Left renal cortex interstitium (tissue), 4 donors: ENCODE measurements around the gene MIF. TPM values are rescaled to one million over a fixed set of nuclear protein-coding genes. Genes with fewer than 3 reads are reported as not detected.
"Not testable (repeated sequence)": the region's sequence is repeated elsewhere in the genome, so short reads cannot be mapped to it uniquely, and the experiment has no call there.

ENCODE experiments used
- DNase-seq, 4 donors: peaks; one replicate each; pipeline ENCODE4 v3.0.0-alpha.2; 2013; ENCODE audit warnings: low read depth in 4 of 4, low spot score in 2 of 4, missing footprints in 1 of 4
- polyA plus RNA-seq, 4 donors: library from polyadenylated mRNA; unstranded; fragments of 120-200 nt; gene quantifications; one replicate each; pipeline ENCODE4 v1.2.1, GENCODE V29; 2013; ENCODE audit not compliant: insufficient read length in 4 of 4

The MIF gene
- polyA plus RNA-seq, 4 donors, result 179 to 405 (median 298) TPM

DNA sequence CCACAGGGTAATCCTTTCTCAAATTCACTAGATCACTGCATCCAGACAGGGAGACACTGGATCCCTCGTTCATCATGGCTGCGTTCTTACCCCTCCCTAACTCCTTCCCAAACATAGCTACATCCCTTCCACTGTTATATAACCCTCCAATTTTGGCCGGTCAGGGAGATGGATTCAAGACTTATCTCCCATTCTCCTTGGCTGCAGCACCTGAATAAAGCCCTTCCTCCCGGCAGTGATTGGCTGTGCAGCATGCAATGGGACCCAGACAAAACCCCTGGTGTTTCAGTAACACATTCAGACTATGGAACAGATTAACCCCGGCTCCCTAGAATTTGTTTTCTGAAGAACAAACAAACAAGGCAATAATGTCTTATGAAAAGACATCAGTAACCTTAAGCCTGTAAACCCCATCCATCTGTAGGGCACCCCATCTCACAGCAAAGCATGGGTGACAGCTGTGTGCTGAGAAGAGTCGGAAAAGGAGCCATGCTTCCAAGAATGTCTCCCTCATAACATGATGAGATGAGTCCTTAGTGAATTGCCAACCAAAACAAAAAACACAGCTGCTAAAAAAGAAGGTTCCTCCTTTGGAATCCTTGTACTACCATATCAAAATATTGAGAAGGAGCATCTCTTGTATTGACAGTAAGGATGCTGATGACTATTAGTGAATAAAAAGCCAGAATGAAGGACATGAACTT lies 5.0 kb downstream of the MIF start:
- DNase-seq, result no peak

DNA sequence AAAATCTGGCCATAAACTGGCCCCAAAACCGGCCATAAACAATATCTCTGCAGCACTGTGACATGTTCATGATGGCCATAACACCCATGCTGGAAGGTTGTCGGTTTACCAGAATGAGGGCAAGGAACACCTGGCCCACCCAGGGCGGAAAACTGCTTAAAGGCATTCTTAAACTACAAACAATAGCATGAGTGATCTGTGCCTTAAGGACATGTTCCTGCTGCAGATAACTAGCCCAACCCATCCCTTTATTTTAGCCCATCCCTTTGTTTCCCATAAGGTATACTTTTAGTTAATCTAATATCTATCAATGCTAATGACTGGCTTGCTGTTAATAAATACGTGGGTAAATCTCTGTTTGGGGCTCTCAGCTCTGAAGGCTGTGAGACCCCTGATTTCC lies 6.0 kb downstream of the MIF start:
- DNase-seq, result not testable (repeated sequence)

DNA sequence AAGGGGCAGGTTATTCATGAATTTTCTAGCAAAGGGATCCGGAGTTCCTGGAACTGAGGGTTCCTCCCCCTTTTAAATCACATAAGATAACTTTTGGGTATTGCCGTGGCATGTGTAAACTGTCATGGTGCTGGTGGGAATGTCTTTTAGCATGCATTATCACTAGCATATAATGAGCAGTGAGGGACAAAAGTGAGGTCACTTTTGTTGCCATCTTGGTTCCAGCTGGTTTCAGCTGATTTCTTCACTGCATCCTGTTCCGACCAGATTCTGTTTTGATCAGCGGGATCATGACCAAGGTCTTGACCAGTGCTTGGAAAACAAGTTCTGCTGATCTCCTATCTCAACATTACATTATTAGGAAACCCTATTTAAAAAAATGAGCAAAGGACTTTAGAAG lies 7.4 kb downstream of the MIF start:
- no peak for DNase-seq

DNA sequence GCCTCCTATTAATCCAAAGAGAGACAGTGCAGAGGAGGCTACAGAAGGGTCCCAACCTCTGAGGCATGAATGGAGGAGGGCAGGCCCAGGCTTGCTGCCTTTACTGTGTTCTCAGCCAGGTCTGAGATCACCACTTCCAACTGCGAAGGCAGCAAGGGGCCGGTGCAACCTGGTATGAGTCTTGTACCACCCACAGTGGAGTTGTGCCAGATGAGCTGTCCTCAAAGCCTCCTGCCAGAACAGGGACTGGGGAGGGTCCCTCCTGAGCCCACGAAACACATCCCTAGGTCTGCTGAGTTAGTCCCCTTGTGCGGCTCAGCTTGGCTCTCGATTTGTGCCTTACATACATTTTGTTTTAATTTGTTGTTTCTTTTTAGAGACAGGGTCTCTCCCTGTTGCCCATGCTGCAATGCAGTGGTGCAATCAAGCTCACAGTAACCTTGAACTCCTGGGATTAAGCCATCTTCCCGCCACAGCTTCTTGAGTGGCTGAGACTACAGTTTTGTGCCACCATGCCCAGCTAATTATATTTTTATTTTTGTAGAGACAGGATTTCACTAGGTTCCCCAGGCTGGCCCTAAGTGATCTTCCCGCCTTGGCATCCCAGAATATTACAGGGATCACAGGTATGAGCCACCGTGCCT lies 9.3 kb downstream of the MIF start:
- no peak for DNase-seq

DNA sequence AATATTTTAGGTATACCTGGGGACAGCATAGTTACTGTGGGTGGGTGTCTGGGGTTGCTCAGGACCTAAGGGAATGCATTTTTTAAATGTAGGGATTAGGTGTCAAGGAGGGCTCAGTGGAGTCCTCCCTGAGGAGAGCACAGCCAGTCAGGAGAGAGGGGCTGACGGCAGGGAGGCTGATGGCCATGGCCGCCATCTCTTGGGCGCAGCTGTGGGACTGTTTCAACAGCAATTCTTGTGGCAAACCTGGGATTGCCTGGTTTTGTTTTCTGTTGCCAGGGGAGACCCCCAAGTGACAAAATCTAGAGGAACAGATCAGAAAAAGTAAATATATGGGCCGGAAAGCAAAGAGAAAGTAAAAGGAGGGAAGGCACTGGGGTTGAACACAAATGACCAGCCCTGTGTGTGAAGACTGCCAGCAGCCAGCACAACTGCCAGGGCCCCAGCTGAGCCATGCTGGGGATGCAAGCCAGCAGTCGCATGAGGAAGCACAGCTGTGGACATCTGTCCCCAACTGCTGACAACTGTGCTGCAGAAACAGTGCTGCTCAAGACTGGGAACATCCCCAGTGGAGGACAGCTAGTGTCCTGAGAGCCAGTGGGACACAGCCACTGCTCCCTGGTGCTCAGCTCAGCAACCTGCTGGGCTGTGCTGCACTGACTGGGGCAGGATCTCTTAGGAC lies 10.5 kb downstream of the MIF start:
- DNase-seq, result no peak

DNA sequence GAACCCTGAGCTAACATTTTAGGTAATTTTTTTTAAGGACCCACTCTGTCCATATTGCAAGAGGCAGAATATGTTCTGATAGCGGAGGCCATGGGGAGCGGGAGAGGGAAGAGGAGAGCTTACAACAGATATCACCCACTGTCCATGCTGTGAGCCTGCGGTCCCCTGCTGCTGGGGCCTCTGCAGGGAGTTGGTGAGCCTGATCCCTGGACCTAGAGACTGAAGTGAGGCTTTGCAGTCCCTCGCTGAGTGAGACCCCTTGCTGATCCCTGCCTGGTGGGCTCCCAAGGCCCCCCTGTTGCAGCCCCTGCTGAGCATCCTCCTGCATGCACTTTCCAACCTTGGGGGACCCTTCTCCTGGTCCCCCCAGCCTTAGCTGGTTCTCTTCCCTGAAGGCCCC lies 12.5 kb downstream of the MIF start:
- no peak for DNase-seq

DNA sequence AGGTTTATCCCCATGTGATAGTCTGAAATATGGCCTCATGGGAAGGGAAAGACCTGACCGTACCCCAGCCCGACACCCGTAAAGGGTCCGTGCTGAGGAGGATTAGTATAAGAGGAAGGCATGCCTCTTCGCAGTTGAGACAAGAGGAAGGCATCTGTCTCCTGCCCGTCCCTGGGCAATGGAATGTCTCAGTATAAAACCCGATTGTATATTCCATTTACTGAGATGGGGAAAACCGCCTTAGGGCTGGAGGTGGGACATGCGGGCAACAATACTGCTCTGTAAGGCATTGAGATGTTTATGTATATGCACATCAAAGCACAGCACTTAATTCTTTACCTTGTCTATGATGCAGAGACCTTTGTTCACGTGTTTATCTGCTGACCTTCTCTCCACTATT lies 13.2 kb downstream of the MIF start:
- not testable (repeated sequence) for DNase-seq

DNA sequence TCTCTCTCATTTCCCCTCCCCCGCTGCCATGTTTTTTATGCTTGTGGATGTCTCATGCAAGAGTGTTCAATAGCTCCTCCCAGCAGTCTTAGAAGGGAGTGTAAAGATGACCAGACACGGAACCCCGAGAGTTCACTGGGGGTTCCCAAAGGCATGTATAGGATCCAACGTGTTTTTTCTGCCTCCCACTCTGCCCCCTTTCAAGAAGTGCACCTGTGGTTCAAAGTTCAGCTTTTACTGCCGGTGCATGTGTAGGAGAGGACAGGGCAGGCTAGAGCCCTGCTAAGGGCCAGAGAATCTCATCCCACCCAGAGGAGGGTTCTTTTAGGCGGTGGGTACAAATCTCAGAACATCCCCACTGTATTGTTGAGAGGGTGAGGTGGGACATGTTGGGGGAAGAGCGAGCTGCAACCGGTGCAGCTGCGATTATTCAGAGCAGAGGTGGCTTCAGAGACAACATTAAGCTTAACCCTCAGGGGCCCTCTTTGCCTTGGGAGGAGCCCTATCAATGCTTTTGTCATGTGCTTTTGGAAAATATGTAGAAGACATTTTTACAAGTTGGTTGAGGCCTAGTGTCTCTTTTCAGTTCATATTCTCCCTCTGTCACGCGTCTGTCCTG lies 14.5 kb downstream of the MIF start:
- no peak for DNase-seq

DNA sequence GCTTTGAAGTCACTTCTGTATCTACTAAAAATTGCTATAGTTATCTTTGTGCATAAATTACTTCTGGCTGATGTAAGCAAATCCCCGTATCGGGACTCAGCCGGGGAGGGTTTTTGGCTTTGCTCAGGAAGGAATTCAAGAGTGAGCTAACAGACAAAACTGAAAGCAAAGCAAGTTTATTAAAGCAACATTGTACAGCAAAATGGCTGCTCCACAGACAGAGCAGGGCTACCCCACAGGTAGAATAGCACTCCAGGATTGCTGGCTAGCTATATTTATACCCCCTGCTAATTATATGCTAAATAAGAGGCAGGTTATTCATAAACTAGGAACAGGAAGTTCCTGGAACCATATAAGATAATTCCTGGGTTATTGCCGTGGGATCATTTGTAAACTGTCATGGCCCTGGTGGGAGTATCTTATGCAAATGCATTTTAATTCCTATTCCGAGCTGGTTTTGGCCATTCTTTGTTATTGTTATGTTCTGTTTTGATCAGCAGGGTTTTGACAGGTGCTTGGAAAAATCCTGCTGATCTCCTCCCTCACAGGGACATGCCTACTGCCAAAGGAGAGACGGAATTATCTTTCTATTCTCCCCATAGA lies 15.2 kb downstream of the MIF start:
- DNase-seq, result no peak

DNA sequence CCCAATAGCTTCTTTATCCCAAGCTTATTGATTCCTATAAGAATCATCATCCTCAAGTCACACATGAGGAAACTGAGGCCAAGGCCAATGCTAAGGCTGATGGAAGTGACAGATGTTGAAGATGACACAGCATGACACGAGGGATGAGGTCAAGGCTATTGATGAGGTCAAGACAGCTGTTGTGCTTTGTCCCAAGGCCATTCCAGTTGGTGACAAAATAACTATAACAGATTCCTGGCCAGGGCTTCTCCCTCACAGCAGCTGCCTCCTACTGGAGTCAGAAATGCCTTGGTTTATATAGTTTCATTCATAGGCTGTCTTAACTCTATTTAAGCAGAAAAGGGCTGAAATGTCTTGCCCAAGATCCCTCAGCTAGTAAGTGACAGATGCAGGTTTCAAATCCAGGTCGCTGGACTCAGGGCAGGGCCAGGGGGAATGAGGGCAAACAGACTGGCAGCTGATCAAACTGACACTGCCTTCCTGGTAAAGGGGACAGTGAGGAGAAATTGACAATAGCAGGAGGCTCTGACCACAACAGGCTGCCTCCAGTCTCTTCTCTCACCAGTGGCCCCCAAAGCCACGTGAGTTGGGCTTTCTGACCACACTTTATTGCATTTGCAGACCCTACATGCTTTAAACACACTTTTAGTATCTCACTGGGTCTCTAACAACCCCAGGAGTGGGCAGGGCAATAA lies 16.5 kb downstream of the MIF start:
- DNase-seq, result no peak

DNA sequence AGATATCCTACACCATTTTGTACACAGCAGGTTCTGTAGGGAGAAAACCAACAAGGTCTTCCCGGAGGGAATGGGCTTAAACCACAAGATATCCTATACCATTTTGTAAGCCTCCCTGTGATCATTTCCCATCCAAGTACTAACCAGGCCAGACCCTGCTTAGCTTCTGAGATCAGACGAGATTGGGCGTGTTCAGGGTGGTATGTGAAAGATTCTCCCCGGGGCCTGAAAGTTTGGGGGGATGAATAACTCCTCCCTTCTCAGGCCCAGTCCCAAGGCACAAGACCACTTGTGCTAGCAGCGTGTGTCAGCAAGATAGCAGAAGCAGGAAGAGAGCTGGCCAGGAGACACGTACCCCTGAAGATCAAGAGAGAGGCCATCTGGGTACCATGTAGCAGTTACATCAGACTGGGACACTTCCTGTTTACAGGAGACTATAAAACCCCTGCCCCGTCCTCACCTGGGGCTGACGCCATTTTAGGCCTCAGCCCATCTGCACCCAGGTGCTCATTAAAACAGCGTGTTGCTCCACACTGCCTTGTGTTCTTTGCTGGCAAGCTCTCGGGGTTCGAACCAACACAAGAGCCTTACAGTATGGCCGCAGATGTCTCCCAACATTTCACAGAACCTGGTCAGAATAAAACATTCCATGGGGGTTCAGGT lies 17.3 kb downstream of the MIF start:
- DNase-seq, result no peak

DNA sequence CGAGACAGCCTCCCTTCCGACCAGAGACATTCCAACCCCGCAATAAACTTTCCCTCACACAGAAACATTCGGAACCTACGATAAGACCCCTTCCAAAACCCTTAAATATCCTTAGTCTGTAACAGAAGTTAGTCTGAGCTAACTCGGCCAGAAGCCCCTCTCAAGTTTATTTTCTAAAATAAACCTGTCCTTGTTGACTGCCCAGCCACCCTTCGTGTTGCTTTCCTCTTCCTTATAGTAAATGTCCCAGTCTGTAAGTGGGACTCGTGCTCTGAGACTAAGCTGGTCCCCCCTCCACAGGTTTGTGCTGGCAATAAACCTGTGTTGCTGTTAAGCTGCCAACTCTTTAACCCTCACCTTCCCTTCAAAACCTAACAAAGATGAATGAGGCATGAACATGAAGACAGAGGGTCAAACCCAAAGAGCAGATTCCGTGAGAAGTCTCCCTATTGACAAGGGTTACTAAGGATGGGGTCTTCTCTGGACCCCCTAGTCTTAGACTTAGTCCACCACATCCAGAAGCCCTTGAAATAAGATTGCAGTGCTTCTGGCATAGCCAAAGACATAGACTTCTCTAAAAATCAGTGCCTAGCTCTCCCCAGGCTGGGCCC lies 18.2 kb downstream of the MIF start:
- no peak for DNase-seq

DNA sequence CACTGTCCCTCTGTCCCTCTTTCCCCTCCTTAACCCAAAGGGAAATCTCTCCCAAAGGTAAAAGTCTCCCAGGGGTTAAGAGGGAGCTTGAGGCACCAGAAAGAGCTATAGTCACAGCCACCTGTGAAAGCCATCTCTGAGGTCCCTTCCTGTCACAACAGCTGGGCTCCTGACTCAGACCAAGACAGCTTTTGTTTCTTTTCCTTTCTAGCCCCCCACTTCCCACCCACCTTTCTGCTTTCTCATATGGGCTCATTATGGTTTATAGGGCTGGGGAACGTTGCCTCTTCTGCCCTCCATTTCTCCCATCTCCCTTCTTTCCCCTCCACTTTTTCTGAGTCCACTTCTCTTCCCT lies 19.1 kb downstream of the MIF start:
- no peak for DNase-seq

DNA sequence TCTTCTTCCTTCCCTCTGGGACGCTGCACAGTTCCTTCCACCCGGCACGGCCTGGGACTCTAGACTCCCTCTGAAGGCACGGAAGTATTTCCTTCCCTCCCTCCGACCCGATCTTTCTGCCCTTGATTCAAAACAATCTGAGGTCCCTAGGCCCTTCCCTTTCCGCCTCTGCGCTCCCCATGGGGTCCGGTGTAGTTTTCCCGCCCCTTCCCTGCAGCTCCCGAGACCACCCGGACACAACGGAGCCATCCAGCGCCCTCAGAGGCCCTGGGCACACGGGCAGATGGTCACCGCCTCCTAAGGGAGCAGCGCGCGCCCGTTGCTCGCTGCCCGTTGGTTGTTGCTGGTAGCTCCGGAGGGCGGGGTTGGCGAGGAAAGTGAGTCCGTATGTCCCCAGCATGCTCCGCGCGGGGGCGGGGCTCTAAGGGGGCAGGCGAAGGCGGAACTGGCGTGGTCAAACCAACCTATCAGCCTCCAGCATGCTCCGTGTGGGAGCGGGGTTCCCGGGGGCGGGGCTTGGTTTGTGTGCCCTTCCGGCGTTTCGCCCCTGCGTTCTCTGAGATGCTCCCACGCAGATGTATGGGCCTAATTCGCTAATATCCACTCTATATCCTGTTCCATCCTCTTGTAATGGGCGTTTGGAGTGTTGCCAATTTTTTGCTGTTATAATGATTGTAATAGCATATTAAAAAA lies 19.6 kb downstream of the MIF start:
- peak; percentile 88 to 99 (median 94) for DNase-seq

DNA sequence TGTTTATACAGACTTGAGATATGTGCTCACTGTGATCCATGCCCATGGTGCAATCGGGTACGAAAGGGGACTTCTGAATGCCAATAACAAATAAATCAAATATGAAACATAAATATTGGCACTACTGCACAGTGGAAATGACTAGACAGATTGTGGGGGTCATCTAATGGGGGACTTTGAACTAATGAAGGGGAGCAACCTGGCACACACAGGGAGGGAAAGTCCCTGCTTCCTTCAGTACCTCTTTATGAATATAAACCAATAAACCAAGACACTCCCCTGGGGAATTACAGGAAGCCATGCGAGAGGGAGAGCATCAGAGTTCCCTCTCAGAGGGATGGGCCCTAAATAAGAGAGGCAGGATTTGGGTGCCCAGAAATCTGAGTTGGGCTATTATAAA lies 21.1 kb downstream of the MIF start:
- DNase-seq, result no peak

DNA sequence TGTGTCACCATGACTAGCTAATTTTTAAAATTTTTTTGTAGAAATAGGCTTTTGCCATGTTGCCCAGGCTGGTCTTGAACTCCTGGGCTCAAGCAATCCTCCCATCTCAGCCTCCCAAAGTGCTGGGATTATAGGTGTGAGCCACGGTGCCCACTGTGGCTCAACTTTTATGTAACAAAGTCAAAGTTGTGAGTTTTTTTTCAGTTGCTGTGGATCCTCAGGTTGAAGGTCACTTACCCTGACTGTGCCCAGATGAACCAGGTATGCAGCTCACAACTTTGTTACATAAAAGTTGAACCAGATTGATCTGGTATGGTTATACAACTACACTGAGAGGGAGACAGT lies 26.1 kb downstream of the MIF start:
- not testable (repeated sequence) for DNase-seq

DNA sequence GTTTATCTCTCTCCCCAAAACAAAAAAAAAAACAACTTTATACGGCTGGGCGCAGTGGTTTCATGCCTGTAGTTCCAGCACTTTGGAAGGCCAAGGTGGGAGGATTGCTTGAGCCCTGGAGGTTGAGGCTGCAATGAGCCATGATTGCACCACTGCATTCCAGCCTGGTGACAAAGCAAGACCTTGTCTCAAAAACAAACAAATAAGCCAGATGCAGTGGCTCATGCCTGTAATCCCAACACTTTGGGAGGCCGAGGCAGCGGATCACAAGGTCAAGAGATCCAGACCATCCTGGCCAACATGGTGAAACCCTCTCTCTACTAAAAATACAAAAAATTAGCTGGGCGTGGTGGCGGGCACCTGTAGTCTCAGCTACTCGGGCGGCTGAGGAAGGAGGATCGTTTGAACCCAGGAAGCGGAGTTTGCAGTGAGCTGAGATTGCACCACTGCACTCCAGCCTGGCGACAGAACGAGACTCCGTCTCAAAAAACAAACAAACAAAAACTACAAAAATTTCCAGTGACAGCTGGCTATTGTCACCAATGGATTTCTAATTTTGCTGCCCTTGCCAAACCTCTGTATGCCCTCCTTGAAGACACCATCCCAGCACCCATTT lies 27.5 kb downstream of the MIF start:
- DNase-seq, result not testable (repeated sequence)

DNA sequence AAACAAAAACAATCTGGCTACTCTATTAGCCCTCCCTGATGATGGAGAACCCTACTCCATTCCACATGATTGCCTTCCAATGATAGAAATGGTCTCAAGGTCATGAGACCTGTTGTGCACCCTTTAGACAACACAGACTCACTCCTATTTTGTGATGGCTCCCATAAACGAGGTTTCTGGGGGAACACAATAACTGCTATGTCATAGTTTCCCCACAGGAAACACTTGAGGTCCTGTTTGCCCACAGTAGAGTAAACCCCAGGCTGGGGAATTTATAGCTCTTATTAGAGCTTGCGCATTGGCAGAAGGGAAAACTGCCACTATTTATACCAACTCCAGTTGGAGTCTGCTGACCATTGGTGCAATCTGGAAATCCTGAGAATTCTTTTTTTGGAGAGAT lies 28.7 kb downstream of the MIF start:
- no peak for DNase-seq
